H9 (cell line): ENCODE data around the gene DAPK1. TPM values are rescaled to one million over a fixed set of nuclear protein-coding genes. Genes with fewer than 3 reads are reported as not detected.

Experiments
- DNase-seq: peaks from one replicate; pipeline ENCODE4 v3.0.0-alpha.2; 2017
- H2AFZ ChIP-seq: one replicate; pipeline ENCODE4 v1.6.1; 2013; ENCODE audit warnings: mild to moderate bottlenecking, low read length, control low read depth, moderate library complexity
- H2AK5ac ChIP-seq: 2 replicates; pipeline ENCODE4 v1.6.1; 2013; ENCODE audit warnings: low read length, control low read depth, mixed read lengths; ENCODE audit not compliant: insufficient read length
- H2BK120ac ChIP-seq: one replicate; pipeline ENCODE4 v1.6.1; 2013; ENCODE audit warnings: low read depth, mild to moderate bottlenecking, low read length, control low read depth, inconsistent platforms; ENCODE audit not compliant: poor library complexity, severe bottlenecking
- H2BK12ac ChIP-seq: 2 replicates; pipeline ENCODE4 v1.6.1; 2013; ENCODE audit warnings: low read length, control low read depth, mixed read lengths, low read depth; ENCODE audit not compliant: insufficient read length
- H2BK15ac ChIP-seq: 2 replicates; pipeline ENCODE4 v1.6.1; 2013; ENCODE audit warnings: low read depth, low read length, control low read depth
- H2BK20ac ChIP-seq: one replicate; pipeline ENCODE4 v1.6.1; 2013; ENCODE audit warnings: low read depth, mild to moderate bottlenecking, low read length, control low read depth, inconsistent platforms; ENCODE audit not compliant: poor library complexity, severe bottlenecking
- H2BK5ac ChIP-seq: 2 replicates; pipeline ENCODE4 v1.6.1; 2013; ENCODE audit warnings: low read length, control low read depth, mixed read lengths; ENCODE audit not compliant: insufficient read length
- H3K14ac ChIP-seq: 2 replicates; pipeline ENCODE4 v1.6.1; 2013; ENCODE audit warnings: low read length, control low read depth; ENCODE audit not compliant: insufficient read depth
- H3K18ac ChIP-seq: 2 replicates; pipeline ENCODE4 v1.6.1; 2013; ENCODE audit warnings: low read depth, mild to moderate bottlenecking, mixed read lengths, low read length, control low read depth; ENCODE audit not compliant: insufficient read length
- H3K23ac ChIP-seq: 2 replicates; pipeline ENCODE4 v1.6.1; 2013; ENCODE audit warnings: low read length, control low read depth, mixed read lengths, low read depth; ENCODE audit not compliant: insufficient read length
- H3K23me2 ChIP-seq: 2 replicates; pipeline ENCODE4 v1.6.1; 2013; ENCODE audit warnings: low read depth, mild to moderate bottlenecking, mixed read lengths, low read length, control low read depth; ENCODE audit not compliant: insufficient read length, poor library complexity, severe bottlenecking
- H3K27ac ChIP-seq: 2 replicates; pipeline ENCODE4 v1.5.1; 2013; ENCODE audit warnings: low read length, control low read depth, mixed read lengths, low read depth; ENCODE audit not compliant: insufficient read length
- H3K27me3 ChIP-seq: 2 replicates; pipeline ENCODE4 v1.6.1; 2013; ENCODE audit warnings: low read length, control low read depth, inconsistent platforms; ENCODE audit not compliant: insufficient read depth
- H3K4ac ChIP-seq: 2 replicates; pipeline ENCODE4 v1.6.1; 2013; ENCODE audit warnings: low read depth, mild to moderate bottlenecking, control low read depth, inconsistent platforms, low read length, moderate library complexity
- H3K4me1 ChIP-seq: 2 replicates; pipeline ENCODE4 v1.6.1; 2013; ENCODE audit warnings: low read length, control low read depth, inconsistent platforms; ENCODE audit not compliant: insufficient read depth
- H3K4me2 ChIP-seq: 2 replicates; pipeline ENCODE4 v1.6.1; 2013; ENCODE audit warnings: low read length, control low read depth, mixed read lengths; ENCODE audit not compliant: insufficient read length, insufficient read depth
- H3K56ac ChIP-seq: 2 replicates; pipeline ENCODE4 v1.6.1; 2013; ENCODE audit warnings: low read depth, mild to moderate bottlenecking, mixed read lengths, low read length, control low read depth; ENCODE audit not compliant: insufficient read length
- H3K79me1 ChIP-seq: 2 replicates; pipeline ENCODE4 v1.6.1; 2013; ENCODE audit warnings: low read depth, mild to moderate bottlenecking, moderate library complexity, low read length, control low read depth, inconsistent platforms; ENCODE audit not compliant: insufficient read depth, poor library complexity, severe bottlenecking
- H3K79me2 ChIP-seq: 2 replicates; pipeline ENCODE4 v1.6.1; 2013; ENCODE audit warnings: low read length, control low read depth, inconsistent platforms; ENCODE audit not compliant: insufficient read depth
- H3K9ac ChIP-seq: 2 replicates; pipeline ENCODE4 v1.6.1; 2013; ENCODE audit warnings: low read length, control low read depth, mixed read lengths; ENCODE audit not compliant: insufficient read length; ENCODE audit errors: extremely low read depth
- H3K9me3 ChIP-seq: one replicate; pipeline ENCODE4 v1.6.1; 2013; ENCODE audit warnings: low read depth, low read length, inconsistent platforms; ENCODE audit not compliant: control insufficient read depth
- H3T11ph ChIP-seq: one replicate; pipeline ENCODE4 v1.6.1; 2013; ENCODE audit warnings: mild to moderate bottlenecking, low read length, control low read depth, inconsistent platforms
- H4K20me1 ChIP-seq: one replicate; pipeline ENCODE4 v1.6.1; 2013; ENCODE audit not compliant: control insufficient read depth, insufficient read length, insufficient read depth
- H4K5ac ChIP-seq: 2 replicates; pipeline ENCODE4 v1.6.1; 2013; ENCODE audit warnings: low read depth, mild to moderate bottlenecking, mixed read lengths, low read length, control low read depth; ENCODE audit not compliant: insufficient read length
- H4K8ac ChIP-seq: replicated peaks from 2 replicates; pipeline ENCODE4 v1.6.1; 2013; ENCODE audit warnings: low read length, control low read depth, mixed read lengths, low read depth; ENCODE audit not compliant: insufficient read length
- H4K91ac ChIP-seq: 2 replicates; pipeline ENCODE4 v1.6.1; 2013; ENCODE audit warnings: low read depth, mild to moderate bottlenecking, moderate library complexity, mixed read lengths, low read length, control low read depth; ENCODE audit not compliant: insufficient read length
- H3K27ac Mint-ChIP-seq, 3 experiments: 2 replicates in 2 of 3; 3 replicates in 1 of 3; pipeline ENCODE4 v1.8.0; 2020 to 2021; ENCODE audit warnings: mixed read lengths in 3 of 3, mild to moderate bottlenecking in 1 of 3, moderate library complexity in 1 of 3
- H3K27me3 Mint-ChIP-seq: 2 replicates; pipeline ENCODE4 v1.8.0; 2021; ENCODE audit warnings: low read depth, mild to moderate bottlenecking, moderate library complexity, mixed read lengths
- H3K36me3 Mint-ChIP-seq, 3 experiments: 2 replicates in 2 of 3; 3 replicates in 1 of 3; pipeline ENCODE4 v1.8.0; 2020 to 2021; ENCODE audit warnings: low read depth in 3 of 3, mixed read lengths in 3 of 3; ENCODE audit not compliant: insufficient read depth in 1 of 3
- H3K4me1 Mint-ChIP-seq, 2 experiments: 2 replicates each; pipeline ENCODE4 v1.8.0; 2020; ENCODE audit warnings: mixed read lengths in 2 of 2
- H3K4me3 Mint-ChIP-seq, 2 experiments: 2 replicates in 1 of 2; 3 replicates in 1 of 2; pipeline ENCODE4 v1.8.0; 2020 to 2021; ENCODE audit warnings: mild to moderate bottlenecking in 2 of 2, mixed read lengths in 2 of 2, moderate library complexity in 1 of 2
- H3K9me3 Mint-ChIP-seq, 2 experiments: 2 replicates in 1 of 2; 3 replicates in 1 of 2; pipeline ENCODE4 v1.8.0; 2020; ENCODE audit warnings: mild to moderate bottlenecking in 2 of 2, mixed read lengths in 2 of 2, moderate library complexity in 1 of 2
- CTCF ChIP-seq: fragments of 200-600 bp; sonication (generic); conservative IDR thresholded peaks from 3 replicates; pipeline ENCODE4 v1.8.0; 2021; ENCODE audit warnings: antibody characterized with exemption, mild to moderate bottlenecking
- WGBS: extraction: QIAGEN DNeasy Blood & Tissue Kit; methylation state at CpG from one replicate; pipeline ENCODE4 v1.1.7; 2013; ENCODE audit warnings: missing lambda C conversion rate, low lambda C conversion rate, mixed read lengths; ENCODE audit not compliant: insufficient read length; ENCODE audit errors: extremely low coverage; 5-methylcytosine and 5-hydroxymethylcytosine counted together
- total RNA-seq: library from RNA; stranded (reverse); gene quantifications from 2 replicates; pipeline ENCODE4 v1.2.1, GENCODE V29; 2021

Gene DAPK1
- total RNA-seq, 1 experiment from 2014 or later = 79.4 TPM

GRCh38 chr9:87734106-87734505 is 236.4 kb downstream of the DAPK1 start:
- Histone ChIP-seq H3K9me3 (no peaks in the 10 kb centered on the region), H3K23me2 (no peaks in the 10 kb centered on the region), H2BK120ac (no peak overlapping the region), H2BK20ac (no peak overlapping the region), H3K4ac (no peak overlapping the region), H4K8ac (no peak overlapping the region), H3K27me3 (no peaks in the 10 kb centered on the region), H3K14ac (no peak overlapping the region; the same call in 1 of the 2 replicates), H2BK5ac (no peak overlapping the region), H2AFZ (no peak overlapping the region), H3K4me2 (no peak overlapping the region), H3K79me1 (no peaks in the 10 kb centered on the region), H3K9ac (no peak overlapping the region), H3T11ph (no peak overlapping the region), H4K20me1 (no peaks in the 10 kb centered on the region), H3K23ac (no peak overlapping the region), H2BK15ac (no peak overlapping the region), H3K56ac (no peak overlapping the region), H2AK5ac (no peak overlapping the region), H4K91ac (no peak overlapping the region), H3K18ac (no peak overlapping the region), H4K5ac (no peak overlapping the region), H3K27ac (no peak overlapping the region), H3K4me1 (no peaks in the 10 kb centered on the region), H3K79me2 (no peaks in the 10 kb centered on the region), H2BK12ac (no peak overlapping the region)
- Mint-ChIP-seq H3K9me3 (peaks cover 5 to 7% of the 10 kb centered on the region in 2 experiments; a peak in 4 of 5 replicates), H3K27me3 (peaks cover 2% of the 10 kb centered on the region), H3K4me3 (no peak overlapping the region), H3K4me1 (peaks cover 5 to 7% of the 10 kb centered on the region in 2 experiments; a peak in 3 of 4 replicates), H3K36me3 (peaks cover 4 to 9% (median 4%) of the 10 kb centered on the region in 3 experiments; a peak in 5 of 7 replicates), H3K27ac (no peak overlapping the region)
- no peak for TF ChIP-seq CTCF
- WGBS = no CpG with 5 or more reads among the region's 2 CpGs
- DNase-seq = no peak
